Transverse colon (tissue), 4 donors: ENCODE measurements around the gene EGF. TPM values are rescaled to one million over a fixed set of nuclear protein-coding genes. Genes with fewer than 3 reads are reported as not detected.

ENCODE experiments used
- DNase-seq: peaks from one replicate; pipeline ENCODE4 v3.0.0-alpha.2; 2019
- H3K27ac ChIP-seq, 4 donors: fragments of 200-600 bp; sonication (generic); 2 replicates each; pipeline ENCODE4 v1.5.1; 2016 to 2018; ENCODE audit warnings: inconsistent platforms in 4 of 4
- H3K27me3 ChIP-seq: fragments of 200-600 bp; sonication (generic); 2 replicates; pipeline ENCODE4 v1.5.1; 2017; ENCODE audit warnings: inconsistent platforms
- H3K36me3 ChIP-seq, 4 donors: fragments of 200-600 bp; sonication (generic); 2 replicates each; pipeline ENCODE4 v1.5.1; 2017 to 2019; ENCODE audit warnings: inconsistent platforms in 4 of 4
- H3K4me1 ChIP-seq, 4 donors: fragments of 200-600 bp; sonication (generic); 2 replicates each; pipeline ENCODE4 v1.5.1; 2017 to 2020; ENCODE audit warnings: inconsistent platforms in 4 of 4
- H3K4me3 ChIP-seq, 4 donors: fragments of 200-600 bp; sonication (generic); 1 replicate in 1 of 4; 2 replicates in 3 of 4; pipeline versions ENCODE4 v1.5.1 to v1.6.1; 2017 to 2019; ENCODE audit warnings: inconsistent platforms in 4 of 4
- H3K9me3 ChIP-seq, 2 donors: fragments of 200-600 bp; sonication (generic); 2 replicates each; pipeline ENCODE4 v1.5.1; 2017 to 2019; ENCODE audit warnings: inconsistent platforms in 2 of 2
- CTCF ChIP-seq, 5 experiments: fragments of 200-600 bp in 3 of 5; fragments of 450-650 bp in 2 of 5; sonication (generic) in 3 of 5; IDR thresholded peaks; 1 replicate in 2 of 5; 2 replicates in 3 of 5; pipeline ENCODE4 v1.5.1; 2016 to 2017; ENCODE audit warnings: antibody characterized with exemption in 5 of 5, inconsistent platforms in 3 of 5, mild to moderate bottlenecking in 2 of 5, moderate library complexity in 1 of 5
- EP300 ChIP-seq: sonication (generic); formaldehyde crosslinking; IDR thresholded peaks from one replicate; pipeline ENCODE4 v1.6.1; 2017; ENCODE audit warnings: antibody characterized with exemption, low read depth
- POLR2A ChIP-seq: fragments of 450-650 bp; IDR thresholded peaks from one replicate; pipeline ENCODE4 v1.6.1; 2016; ENCODE audit warnings: antibody characterized with exemption, mild to moderate bottlenecking, moderate library complexity
- POLR2AphosphoS5 ChIP-seq, 3 donors: sonication (generic); formaldehyde crosslinking; IDR thresholded peaks; one replicate each; pipeline ENCODE4 v1.6.1; 2016; ENCODE audit warnings: antibody characterized with exemption in 3 of 3
- WGBS, 2 donors: methylation state at CpG; one replicate each; pipeline ENCODE4 v1.1.5; 2018; ENCODE audit warnings: low coverage in 1 of 2; 5-methylcytosine and 5-hydroxymethylcytosine counted together
- in situ Hi-C, 4 donors: fragments of 200-750 bp; cut with MboI; loops; one replicate each; pipeline versions ENCODE4 v1.15.0 to v1.15.1; 2017; ENCODE audit warnings: low sequenced_read_pairs in 3 of 4, low pct_ligation_motif_present in 1 of 4, low pct_unique_long_range_greater_than_20kb in 1 of 4
- intact Hi-C: fragments of 100-400 bp; cut with DNase I; formaldehyde crosslinking; loops from one replicate; pipeline ENCODE4 v1.15.1; 2023; ENCODE audit warnings: low total_unique reads
- total RNA-seq, 4 donors: library from RNA; depleted of rRNA; stranded (reverse); fragments of >200 nt; gene quantifications; one replicate each; pipeline ENCODE4 v1.1.0, GENCODE V29; 2016

EGF gene
- total RNA-seq, 4 donors from 2014 or later = 0.79 to 3.1 (median 1.1) TPM

GRCh38 chr4:109959195-109959594 lies 46.5 kb downstream of the EGF start:
- intact Hi-C loops (no loop called here), in situ Hi-C loops (loop anchor here in 1 of 4 donors (25.0 kb wide), 1 partner anchor 547 kb away; no protein-coding TSS in a partner anchor)
- DNase-seq = no peak
- no peak for TF ChIP-seq POLR2AphosphoS5 (IDR thresholded peaks at IDR 0.05)
- Histone ChIP-seq H3K4me1 (no peaks in the 10 kb centered on the region), H3K27ac (no peak overlapping the region), H3K27me3 (no peaks in the 10 kb centered on the region), H3K4me3 (no peak overlapping the region), H3K9me3 (no peaks in the 10 kb centered on the region), H3K36me3 (no peaks in the 10 kb centered on the region)
- 86 to 92% methylated on average over 8 of the region's 8 CpGs for WGBS, 2 donors

GRCh38 chr4:109962401-109962800 lies 49.7 kb downstream of the EGF start:
- TF ChIP-seq EP300 = no peak
- no peak for TF ChIP-seq CTCF (IDR thresholded peaks at IDR 0.05)
- no peak for TF ChIP-seq POLR2A
- no peak for TF ChIP-seq POLR2AphosphoS5 (IDR thresholded peaks at IDR 0.05)
- no peaks in the 10 kb centered on the region for H3K36me3 ChIP-seq
- H3K4me3 ChIP-seq = no peak overlapping the region
- H3K27ac ChIP-seq = no peak overlapping the region
- in situ Hi-C loops = loop anchor here in 1 of 4 donors (25.0 kb wide), 1 partner anchor 550 kb away; no protein-coding TSS in a partner anchor
- H3K27me3 ChIP-seq = no peaks in the 10 kb centered on the region
- H3K4me1 ChIP-seq = peaks cover 0 to 11% (median 0%) of the 10 kb centered on the region in 4 donors
- no peaks in the 10 kb centered on the region for H3K9me3 ChIP-seq
- DNase-seq = no peak
- intact Hi-C loops = no loop called here

- Histone ChIP-seq H3K4me3 (no peak overlapping the region), H3K27ac (peak overlapping the region; percentile 38 to 73 (median 58)), H3K4me1 (peaks cover 0 to 21% (median 7%) of the 10 kb centered on the region in 4 donors), H3K27me3 (no peaks in the 10 kb centered on the region), H3K36me3 (no peaks in the 10 kb centered on the region), H3K9me3 (no peaks in the 10 kb centered on the region)
- in situ Hi-C loops = loop anchor here in 1 of 4 donors (25.0 kb wide), 1 partner anchor 555 kb away; no protein-coding TSS in a partner anchor
- DNase-seq = no peak
- intact Hi-C loops = no loop called here
- WGBS, 2 donors = 32 to 37% methylated on average over 2 of the region's 2 CpGs
- TF ChIP-seq POLR2A (no peak), CTCF (IDR thresholded peaks at IDR 0.05) (no peak), POLR2AphosphoS5 (IDR thresholded peaks at IDR 0.05) (no peak), EP300 (no peak)
Observed at GRCh38 chr4:109966891-109967481, 54.3 kb downstream of the EGF start.

- H3K27ac ChIP-seq = peak overlapping the region; percentile 48 to 73 (median 58)
- DNase-seq = peak; percentile 12
- H3K27me3 ChIP-seq = no peaks in the 10 kb centered on the region
- H3K36me3 ChIP-seq = no peaks in the 10 kb centered on the region
- peaks cover 0 to 31% (median 8%) of the 10 kb centered on the region in 4 donors for H3K4me1 ChIP-seq
- in situ Hi-C loops = loop anchor here in 1 of 4 donors (25.0 kb wide), 1 partner anchor 556 kb away; no protein-coding TSS in a partner anchor
- H3K9me3 ChIP-seq = no peaks in the 10 kb centered on the region
- 60 to 70% methylated on average over 5 of the region's 5 CpGs for WGBS, 2 donors
- intact Hi-C loops = no loop called here
- no peak overlapping the region for H3K4me3 ChIP-seq
- TF ChIP-seq POLR2AphosphoS5 (IDR thresholded peaks at IDR 0.05) (peak in 1 of 3 donors; percentile 28), CTCF (IDR thresholded peaks at IDR 0.05) (no peak)
Observed at GRCh38 chr4:109967798-109968520, 55.3 kb downstream of the EGF start.
